Small intestine (tissue), 7 donors: Measurements from ENCODE around the gene COG4. TPM values are rescaled to one million over a fixed set of nuclear protein-coding genes. Genes with fewer than 3 reads are reported as not detected.

Experiments
- DNase-seq, 2 donors: peaks; one replicate each; pipeline versions ENCODE4 v3.0.0 to v3.0.0-alpha.2; 2013
- FAIRE-seq: peaks from 2 replicates; lab custom pipeline; 2012; peaks lifted over from hg19 to GRCh38; lab: Jason Lieb, UNC
- H3K27ac ChIP-seq, 3 donors: one replicate each; pipeline ENCODE4 v1.5.1; 2013; ENCODE audit warnings: low read length in 2 of 3, mild to moderate bottlenecking in 2 of 3, control low read depth in 1 of 3, inconsistent platforms in 1 of 3, low read depth in 1 of 3, moderate library complexity in 1 of 3
- H3K27me3 ChIP-seq, 3 donors: one replicate each; pipeline ENCODE4 v1.6.1; 2013; ENCODE audit warnings: low read length in 3 of 3, inconsistent platforms in 1 of 3; ENCODE audit not compliant: control insufficient read depth in 3 of 3, insufficient read depth in 3 of 3
- H3K36me3 ChIP-seq, 3 donors: one replicate each; pipeline ENCODE4 v1.6.1; 2013; ENCODE audit warnings: low read length in 3 of 3, inconsistent platforms in 1 of 3, low read depth in 1 of 3, mild to moderate bottlenecking in 1 of 3, moderate library complexity in 1 of 3; ENCODE audit not compliant: control insufficient read depth in 3 of 3, insufficient read depth in 2 of 3
- H3K4me1 ChIP-seq, 3 donors: one replicate each; pipeline ENCODE4 v1.6.1; 2013; ENCODE audit warnings: low read length in 2 of 3, inconsistent platforms in 1 of 3, low read depth in 1 of 3, mild to moderate bottlenecking in 1 of 3, moderate library complexity in 1 of 3; ENCODE audit not compliant: control insufficient read depth in 3 of 3, insufficient read depth in 2 of 3
- H3K4me3 ChIP-seq, 3 donors: one replicate each; pipeline ENCODE4 v1.5.1; 2013; ENCODE audit warnings: low read length in 3 of 3, control low read depth in 1 of 3, inconsistent platforms in 1 of 3, low read depth in 1 of 3, mild to moderate bottlenecking in 1 of 3, moderate library complexity in 1 of 3
- H3K9me3 ChIP-seq, 2 donors: one replicate each; pipeline ENCODE4 v1.6.1; 2013; ENCODE audit warnings: low read depth in 1 of 2, low read length in 1 of 2; ENCODE audit not compliant: control insufficient read depth in 2 of 2, insufficient read depth in 1 of 2
- WGBS, 3 donors: extraction: QIAGEN DNeasy Blood & Tissue Kit; methylation state at CpG; one replicate each; pipeline ENCODE4 v1.1.7; 2013; 5-methylcytosine and 5-hydroxymethylcytosine counted together
- polyA plus RNA-seq, 4 donors: library from polyadenylated mRNA; stranded (reverse) in 3 of 4; unstranded in 1 of 4; fragments of 200-250 nt in 3 of 4; fragments of 120-200 nt in 1 of 4; gene quantifications; one replicate each; pipeline versions ENCODE4 v1.2.1 to v1.2.3, GENCODE V29; 2013
- donor health status: healthy with polysubstance abuse.
- donor health status: control.
- donor health status: control.
- donor health status: Bipolar disorder and iron deficiency.
- donor health status: healthy.

The COG4 gene
- polyA plus RNA-seq, 4 donors: 48.1 to 93.5 (median 54.3) TPM

DNA sequence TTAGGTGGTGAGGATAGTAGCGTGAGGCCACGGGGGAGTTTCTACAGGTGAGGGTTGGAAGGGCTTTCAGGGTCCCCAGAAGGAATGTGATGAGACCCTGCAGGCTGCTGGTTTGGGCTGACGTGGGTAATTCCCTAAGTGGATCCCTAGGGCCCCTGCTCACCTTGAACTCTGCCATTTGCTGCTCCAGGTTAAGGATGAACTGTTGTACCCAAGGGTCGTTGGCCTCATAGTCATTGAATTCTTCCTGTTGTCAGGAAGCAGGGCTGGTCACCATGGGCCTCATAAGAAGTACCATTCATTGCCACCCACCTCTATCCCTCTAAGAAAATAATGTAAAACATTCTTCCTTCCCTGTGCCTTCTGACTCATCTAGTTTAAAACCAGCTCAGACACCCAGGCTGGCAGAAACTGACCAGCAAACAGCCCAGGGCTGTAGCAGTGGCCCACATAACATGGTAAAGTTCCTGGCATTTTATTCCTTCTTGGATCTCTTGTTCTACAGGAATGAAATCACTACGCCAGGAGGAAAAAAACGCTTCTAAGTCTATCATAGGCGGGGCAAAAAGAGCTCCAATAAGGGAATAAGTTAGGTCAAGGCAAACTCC, 41.3 kb downstream of the COG4 start:
- Histone ChIP-seq H3K9me3 (no peaks in the 10 kb centered on the region), H3K36me3 (peaks cover 8 to 86% (median 18%) of the 10 kb centered on the region in 3 donors), H3K27ac (no peak overlapping the region), H3K4me3 (no peak overlapping the region), H3K27me3 (no peaks in the 10 kb centered on the region), H3K4me1 (no peaks in the 10 kb centered on the region)
- FAIRE-seq (no peak), DNase-seq (no peak)
- WGBS, 3 donors: 74 to 86% (median 86%) methylated on average over 7 of the region's 7 CpGs

DNA sequence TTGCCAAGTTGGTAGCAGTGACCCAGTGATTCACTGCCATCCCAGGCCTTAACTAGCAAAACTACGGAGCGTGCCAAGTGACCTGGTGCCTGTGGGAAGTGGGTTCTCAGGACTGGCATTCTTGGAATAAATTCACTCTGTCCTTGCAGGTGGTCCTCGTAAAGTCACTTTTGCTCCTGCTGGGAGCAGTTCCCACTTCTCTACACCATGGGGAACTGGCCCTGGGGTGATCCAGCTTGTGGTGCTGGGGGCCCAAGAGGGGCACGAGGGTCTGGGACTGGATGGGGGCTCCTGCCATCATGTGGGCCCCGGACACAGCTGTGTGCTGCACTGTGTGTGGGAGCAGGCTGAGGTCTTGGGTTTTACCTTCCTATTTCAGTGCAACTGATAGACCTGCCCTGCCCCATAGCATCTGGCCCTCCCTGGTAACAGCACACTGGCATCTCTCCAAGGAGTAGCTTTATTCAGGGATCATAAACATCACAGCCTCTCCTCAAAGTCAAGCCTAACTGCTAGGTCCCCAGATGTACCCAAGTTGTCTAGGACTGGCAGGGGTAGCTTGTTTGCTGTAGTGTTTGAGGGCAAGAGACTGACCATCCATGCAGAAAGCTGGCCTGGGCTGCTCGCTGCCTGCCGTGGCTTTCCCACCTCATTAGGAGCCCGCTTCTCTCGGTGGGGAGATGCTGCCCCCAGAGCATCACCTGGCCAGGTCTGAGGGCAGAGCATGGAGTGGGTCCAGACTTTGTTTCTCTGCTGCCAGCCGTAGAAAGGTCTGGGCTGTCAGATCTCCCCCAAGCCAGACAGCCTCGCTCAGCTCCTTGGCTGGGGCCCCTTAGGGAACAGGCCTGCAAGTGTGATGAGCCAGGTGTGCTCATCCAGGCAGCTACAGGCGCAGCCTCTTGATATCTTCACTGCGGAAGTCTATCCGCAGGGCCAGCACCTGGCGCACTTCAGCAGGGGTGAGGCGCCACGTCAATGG, 42.9 kb downstream of the COG4 start:
- WGBS, 3 donors: 81 to 86% (median 86%) methylated on average over 17 of the region's 17 CpGs

DNA sequence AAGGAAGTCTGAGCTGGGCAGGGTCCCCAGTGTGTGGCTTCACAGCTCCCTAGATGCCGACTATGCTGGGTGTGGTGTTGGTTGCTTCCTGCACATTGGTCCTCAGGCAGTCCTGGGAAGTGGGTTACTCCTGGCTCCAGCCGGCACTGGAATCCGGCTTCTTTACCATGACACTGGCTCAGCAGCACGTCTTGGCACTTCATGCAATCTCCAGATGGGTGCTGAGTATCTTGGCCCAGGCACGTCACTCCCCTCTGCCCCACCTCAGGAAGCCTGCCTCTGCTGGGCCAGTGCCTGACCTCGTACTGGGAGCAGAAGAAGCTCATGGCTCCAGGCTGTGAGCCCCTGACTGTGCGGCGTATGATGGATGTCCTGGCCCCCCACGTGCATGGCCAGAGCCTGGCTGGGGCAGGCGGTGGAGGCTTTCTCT, 44.4 kb downstream of the COG4 start:
- WGBS, 3 donors: 63 to 83% (median 77%) methylated on average over 10 of the region's 10 CpGs
- Histone ChIP-seq H3K36me3 (peaks cover 8 to 92% (median 14%) of the 10 kb centered on the region in 3 donors), H3K27me3 (no peaks in the 10 kb centered on the region), H3K4me3 (no peak overlapping the region), H3K27ac (no peak overlapping the region), H3K4me1 (no peaks in the 10 kb centered on the region), H3K9me3 (no peaks in the 10 kb centered on the region)
- no peak for DNase-seq
- FAIRE-seq: no peak

More for the DNA sequence above, 42.9 kb downstream of the COG4 start:
- Histone ChIP-seq H3K36me3 (peaks cover 8 to 87% (median 19%) of the 10 kb centered on the region in 3 donors), H3K27me3 (no peaks in the 10 kb centered on the region), H3K4me1 (no peaks in the 10 kb centered on the region), H3K9me3 (no peaks in the 10 kb centered on the region), H3K27ac (no peak overlapping the region), H3K4me3 (no peak overlapping the region)
- DNase-seq (peak in 1 of 2 donors; percentile 42), FAIRE-seq (no peak)

DNA sequence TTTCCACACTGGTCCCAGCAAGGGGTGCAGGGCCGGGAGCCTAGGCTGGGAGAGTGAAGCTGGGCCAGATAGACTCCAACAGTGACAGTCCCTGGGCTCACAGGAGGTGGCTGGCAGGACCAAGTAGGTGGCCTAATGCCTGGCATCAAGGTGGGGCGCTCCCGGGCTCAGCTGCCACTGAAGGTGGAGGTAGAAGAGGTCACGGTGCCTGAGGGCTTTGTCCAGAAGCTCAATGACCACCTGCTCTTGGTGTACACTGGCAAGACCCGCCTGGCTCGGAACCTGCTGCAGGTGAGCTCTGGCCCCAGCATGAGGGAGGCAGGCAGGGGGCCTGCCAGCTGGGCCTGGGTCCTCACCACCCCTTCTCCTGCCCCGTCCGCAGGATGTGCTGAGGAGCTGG, 45.2 kb downstream of the COG4 start:
- 92 to 98% (median 98%) methylated on average over 8 of the region's 8 CpGs for WGBS, 3 donors
- Histone ChIP-seq H3K9me3 (no peaks in the 10 kb centered on the region), H3K4me3 (no peak overlapping the region), H3K27me3 (no peaks in the 10 kb centered on the region), H3K36me3 (peaks cover 8 to 92% (median 8%) of the 10 kb centered on the region in 3 donors), H3K4me1 (no peaks in the 10 kb centered on the region), H3K27ac (no peak overlapping the region)
- FAIRE-seq (no peak), DNase-seq (no peak)

DNA sequence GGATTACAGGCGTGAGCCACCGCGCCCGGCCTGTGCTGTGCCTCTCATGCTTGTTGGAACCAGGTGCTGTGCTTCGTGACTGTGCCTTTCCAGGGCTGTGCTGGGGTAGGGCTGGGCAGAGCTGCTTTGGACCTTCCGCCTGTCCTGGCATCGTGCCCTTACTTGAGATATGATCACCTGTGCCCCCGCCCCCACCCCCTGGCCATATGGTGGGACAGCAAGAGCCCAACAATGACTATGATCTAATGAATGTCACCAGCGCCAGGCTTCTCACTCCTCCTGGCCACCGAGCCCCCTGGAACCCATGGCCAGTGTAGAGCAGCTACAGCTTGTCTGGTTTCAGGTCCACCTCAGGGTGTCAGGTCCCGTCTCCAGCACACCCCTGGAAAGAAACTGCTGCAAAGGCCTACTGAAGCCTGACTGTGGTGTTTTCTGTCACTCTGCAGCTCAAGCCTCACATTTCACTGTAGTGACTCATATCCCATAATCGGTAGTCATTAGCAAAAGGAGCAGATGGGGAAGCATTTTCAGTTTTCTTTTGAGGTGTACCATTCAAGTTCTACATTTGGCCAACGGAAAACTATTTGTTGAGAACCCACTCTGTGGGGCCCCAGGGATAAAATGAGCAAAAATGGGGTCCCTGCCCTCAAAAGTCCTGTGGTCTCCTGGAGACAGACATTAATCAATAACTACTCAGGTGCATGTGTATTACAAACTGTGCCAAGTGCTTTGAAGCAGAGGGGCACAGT, 46.9 kb downstream of the COG4 start:
- 29 to 60% (median 39%) methylated on average over 13 of the region's 13 CpGs for WGBS, 3 donors
- Histone ChIP-seq H3K27ac (peak overlapping the region in 2 of 3 donors; percentile 50 to 77), H3K27me3 (no peaks in the 10 kb centered on the region), H3K9me3 (no peaks in the 10 kb centered on the region), H3K36me3 (peaks cover 5 to 94% (median 10%) of the 10 kb centered on the region in 3 donors), H3K4me3 (no peak overlapping the region), H3K4me1 (no peaks in the 10 kb centered on the region)
- FAIRE-seq (no peak), DNase-seq (peak in 1 of 2 donors; percentile 45)

DNA sequence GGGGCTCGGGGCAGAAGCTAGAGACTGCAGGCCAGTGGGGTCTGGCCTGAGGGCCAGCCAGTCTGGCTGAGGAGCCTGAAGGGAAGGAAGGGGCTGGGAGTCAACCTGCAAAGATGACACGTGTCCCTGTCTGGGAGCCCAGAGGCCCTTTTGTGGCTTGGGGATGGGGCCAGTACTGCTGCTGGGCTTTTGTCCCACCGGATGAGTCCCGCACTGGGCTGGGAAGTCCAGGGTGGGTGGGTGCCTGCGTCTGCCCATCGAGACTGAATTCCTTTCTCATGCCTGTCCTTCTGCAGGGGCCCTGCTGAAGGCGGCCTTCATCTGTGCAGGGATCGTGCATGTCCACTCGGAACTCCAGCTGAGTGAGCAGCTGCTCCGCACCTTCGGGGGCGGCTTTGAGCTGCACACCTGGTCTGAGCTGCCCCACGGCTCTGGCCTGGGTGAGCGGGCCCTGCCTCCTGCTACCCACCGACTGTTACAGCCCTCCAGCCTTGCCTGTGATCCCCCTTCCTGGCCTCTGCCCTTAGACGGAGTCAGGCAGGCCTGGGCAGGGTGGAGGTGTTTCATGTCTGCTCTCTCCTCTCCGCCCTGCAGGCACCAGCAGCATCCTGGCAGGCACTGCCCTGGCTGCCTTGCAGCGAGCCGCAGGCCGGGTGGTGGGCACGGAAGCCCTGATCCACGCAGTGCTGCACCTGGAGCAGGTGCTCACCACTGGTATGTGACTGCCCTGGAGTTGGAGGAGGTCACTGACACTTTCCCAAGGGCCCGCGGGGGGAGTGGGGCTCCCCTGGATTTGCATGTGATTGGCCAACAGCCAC, 48.1 kb downstream of the COG4 start:
- 91 to 92% (median 92%) methylated on average over 23 to 24 of the region's 24 CpGs for WGBS, 3 donors
- H3K9me3 ChIP-seq: no peaks in the 10 kb centered on the region
- DNase-seq (no peak), FAIRE-seq (no peak)
- no peaks in the 10 kb centered on the region for H3K27me3 ChIP-seq
- H3K4me1 ChIP-seq: no peaks in the 10 kb centered on the region
- no peak overlapping the region for H3K4me3 ChIP-seq
- H3K36me3 ChIP-seq: peaks cover 2 to 94% (median 8%) of the 10 kb centered on the region in 3 donors
- H3K27ac ChIP-seq: no peak overlapping the region

DNA sequence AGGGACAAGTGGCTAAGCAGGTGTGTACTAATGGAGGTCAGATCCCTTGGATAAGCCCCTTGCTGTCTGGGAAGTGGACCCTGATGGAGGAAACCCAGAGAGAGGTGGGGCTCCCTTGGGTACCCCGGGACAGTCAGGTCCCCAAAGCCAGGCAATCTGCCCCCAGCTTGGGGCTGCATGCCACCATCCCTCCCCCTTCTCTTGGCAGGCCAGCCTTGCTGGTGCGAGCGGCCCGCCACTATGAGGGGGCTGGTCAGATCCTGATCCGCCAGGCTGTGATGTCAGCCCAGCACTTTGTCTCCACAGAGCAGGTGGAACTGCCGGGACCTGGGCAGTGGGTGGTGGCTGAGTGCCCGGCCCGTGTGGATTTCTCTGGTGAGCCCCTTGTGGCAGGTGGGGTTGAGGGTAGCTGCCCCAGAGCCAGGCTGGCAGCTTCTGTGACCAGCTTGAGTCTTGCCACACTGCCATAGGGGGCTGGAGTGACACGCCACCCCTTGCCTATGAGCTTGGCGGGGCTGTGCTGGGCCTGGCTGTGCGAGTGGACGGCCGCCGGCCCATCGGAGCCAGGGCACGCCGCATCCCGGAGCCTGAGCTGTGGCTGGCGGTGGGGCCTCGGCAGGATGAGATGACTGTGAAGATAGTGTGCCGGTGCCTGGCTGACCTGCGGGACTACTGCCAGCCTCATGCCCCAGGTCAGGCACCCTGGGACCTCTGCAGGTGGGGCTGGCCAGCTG, 48.9 kb downstream of the COG4 start:
- Histone ChIP-seq H3K27ac (no peak overlapping the region), H3K4me1 (no peaks in the 10 kb centered on the region), H3K9me3 (no peaks in the 10 kb centered on the region), H3K4me3 (no peak overlapping the region), H3K27me3 (no peaks in the 10 kb centered on the region), H3K36me3 (peaks cover 0 to 91% (median 10%) of the 10 kb centered on the region in 3 donors)
- FAIRE-seq (no peak), DNase-seq (no peak)
- WGBS, 3 donors: 96 to 97% (median 96%) methylated on average over 20 to 22 of the region's 22 CpGs
